ENCODE measurements around the gene ITGAE.
A peak's percentile ranks its signal among the peaks of the same experiment; 100 is the strongest.
"Not testable (repeated sequence)": the region's sequence is repeated elsewhere in the genome, so short reads cannot be mapped to it uniquely, and the experiment has no call there.

Gene ITGAE

GRCh38 chr17:3759597-3760216 lies 41.3 kb downstream of the ITGAE start:
- no peak for DNase-seq

GRCh38 chr17:3755335-3756030 lies 45.5 kb downstream of the ITGAE start:
- DNase-seq, result no peak

- DNase-seq, result peak; percentile 65 to 75
These were observed 46.3 kb downstream of the ITGAE start for GRCh38 chr17:3754458-3755334.

- no peak for DNase-seq
These were observed 46.9 kb downstream of the ITGAE start for GRCh38 chr17:3754066-3754457.

GRCh38 chr17:3753624-3754023 lies 47.4 kb downstream of the ITGAE start:
- no peak for DNase-seq

- DNase-seq, result no peak
These were observed 49.2 kb downstream of the ITGAE start for GRCh38 chr17:3751836-3752235.

GRCh38 chr17:3750926-3751325 lies 50.1 kb downstream of the ITGAE start:
- peak; percentile 51 to 59 for DNase-seq

GRCh38 chr17:3750296-3750695 lies 50.7 kb downstream of the ITGAE start:
- DNase-seq, result no peak

GRCh38 chr17:3748576-3748975 lies 52.4 kb downstream of the ITGAE start:
- DNase-seq, result no peak

GRCh38 chr17:3747805-3748204 lies 53.2 kb downstream of the ITGAE start:
- DNase-seq, result no peak

GRCh38 chr17:3745071-3745470 lies 55.9 kb downstream of the ITGAE start:
- no peak for DNase-seq

- no peak for DNase-seq
These were observed 57.0 kb downstream of the ITGAE start for GRCh38 chr17:3744014-3744413.

- DNase-seq, result peak; percentile 61
These were observed 60.3 kb downstream of the ITGAE start for GRCh38 chr17:3740611-3741073.

GRCh38 chr17:3739422-3740124 lies 61.4 kb downstream of the ITGAE start:
- no peak for DNase-seq

- DNase-seq, result peak; percentile 79 to 81
These were observed 62.3 kb downstream of the ITGAE start for GRCh38 chr17:3738562-3739295.

- no peak for DNase-seq
These were observed 65.5 kb downstream of the ITGAE start for GRCh38 chr17:3735515-3735914.

GRCh38 chr17:3734911-3735276 lies 66.1 kb downstream of the ITGAE start:
- not testable (repeated sequence) for DNase-seq

GRCh38 chr17:3732210-3732621 lies 68.8 kb downstream of the ITGAE start:
- no peak for DNase-seq

- no peak for DNase-seq
These were observed 70.0 kb downstream of the ITGAE start for GRCh38 chr17:3730881-3731429.

GRCh38 chr17:3729881-3730280 lies 71.1 kb downstream of the ITGAE start:
- DNase-seq, result no peak

- not testable (repeated sequence) for DNase-seq
These were observed 72.9 kb downstream of the ITGAE start for GRCh38 chr17:3728099-3728498.

- DNase-seq, result no peak
These were observed 73.9 kb downstream of the ITGAE start for GRCh38 chr17:3727041-3727440.
